Subcutaneous adipose tissue (tissue), 4 donors: ENCODE data around the gene GCDH. TPM values are rescaled to one million over a fixed set of nuclear protein-coding genes. Genes with fewer than 3 reads are reported as not detected.

ENCODE experiments used
- total RNA-seq, 4 donors: library from RNA; depleted of rRNA; stranded (reverse); fragments of >200 nt; gene quantifications; one replicate each; pipeline ENCODE4 v1.1.0, GENCODE V29; 2016
- TF ChIP-seq, protein P1 (sequence below): fragments of 450-650 bp; IDR thresholded peaks from one replicate; pipeline ENCODE4 v1.5.1; 2016; ENCODE audit warnings: low read depth, mild to moderate bottlenecking, control low read depth, antibody characterized with exemption, moderate library complexity

The GCDH gene
- total RNA-seq, 4 donors from 2014 or later = 34.9 to 98.5 (median 46.0) TPM

- TF ChIP-seq, protein P1, sequence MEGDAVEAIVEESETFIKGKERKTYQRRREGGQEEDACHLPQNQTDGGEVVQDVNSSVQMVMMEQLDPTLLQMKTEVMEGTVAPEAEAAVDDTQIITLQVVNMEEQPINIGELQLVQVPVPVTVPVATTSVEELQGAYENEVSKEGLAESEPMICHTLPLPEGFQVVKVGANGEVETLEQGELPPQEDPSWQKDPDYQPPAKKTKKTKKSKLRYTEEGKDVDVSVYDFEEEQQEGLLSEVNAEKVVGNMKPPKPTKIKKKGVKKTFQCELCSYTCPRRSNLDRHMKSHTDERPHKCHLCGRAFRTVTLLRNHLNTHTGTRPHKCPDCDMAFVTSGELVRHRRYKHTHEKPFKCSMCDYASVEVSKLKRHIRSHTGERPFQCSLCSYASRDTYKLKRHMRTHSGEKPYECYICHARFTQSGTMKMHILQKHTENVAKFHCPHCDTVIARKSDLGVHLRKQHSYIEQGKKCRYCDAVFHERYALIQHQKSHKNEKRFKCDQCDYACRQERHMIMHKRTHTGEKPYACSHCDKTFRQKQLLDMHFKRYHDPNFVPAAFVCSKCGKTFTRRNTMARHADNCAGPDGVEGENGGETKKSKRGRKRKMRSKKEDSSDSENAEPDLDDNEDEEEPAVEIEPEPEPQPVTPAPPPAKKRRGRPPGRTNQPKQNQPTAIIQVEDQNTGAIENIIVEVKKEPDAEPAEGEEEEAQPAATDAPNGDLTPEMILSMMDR = no peak
Measured at GRCh38 chr19:12875086-12875485, 15.9 kb upstream of the GCDH start.

DNA sequence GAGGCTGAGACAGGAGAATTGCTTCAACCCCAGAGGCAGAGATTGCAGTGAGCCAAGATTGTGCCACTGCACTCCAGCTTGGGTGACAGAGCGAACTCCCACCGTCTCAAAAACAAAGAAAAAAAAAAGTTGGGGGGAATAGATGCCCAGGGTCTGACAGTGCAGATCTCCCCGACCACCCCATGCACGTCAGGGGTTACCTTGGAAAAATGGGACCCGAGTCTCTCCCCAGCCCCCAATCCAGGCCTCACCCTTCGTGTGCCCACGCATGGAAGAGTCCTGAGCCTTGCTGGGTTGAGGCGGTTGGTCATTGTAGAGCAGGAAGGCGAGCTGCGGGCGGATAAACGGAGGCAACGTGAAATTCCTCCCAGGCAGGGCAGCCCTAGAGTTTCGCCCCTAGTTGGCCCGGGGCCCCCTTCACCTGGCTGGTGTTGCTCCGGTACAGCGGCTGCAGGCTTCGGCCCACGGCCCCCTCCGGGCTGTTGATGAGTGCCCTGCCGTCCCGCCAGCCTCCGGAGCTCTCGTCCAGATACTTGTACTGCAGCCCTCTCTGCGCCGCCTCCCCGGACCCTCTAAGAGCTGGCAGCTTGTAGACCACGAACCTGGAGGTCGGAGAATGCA, 10.3 kb upstream of the GCDH start:
- TF ChIP-seq, protein P1 = no peak

- TF ChIP-seq, protein P1 = no peak
Measured at GRCh38 chr19:12881172-12881808, 9.7 kb upstream of the GCDH start, which contains the start of gene DNASE2. Gene DNASE2, minus strand, starts transcription at chr19:12881449. Its CDS starts 74 bp downstream, at chr19:12881375.

DNA sequence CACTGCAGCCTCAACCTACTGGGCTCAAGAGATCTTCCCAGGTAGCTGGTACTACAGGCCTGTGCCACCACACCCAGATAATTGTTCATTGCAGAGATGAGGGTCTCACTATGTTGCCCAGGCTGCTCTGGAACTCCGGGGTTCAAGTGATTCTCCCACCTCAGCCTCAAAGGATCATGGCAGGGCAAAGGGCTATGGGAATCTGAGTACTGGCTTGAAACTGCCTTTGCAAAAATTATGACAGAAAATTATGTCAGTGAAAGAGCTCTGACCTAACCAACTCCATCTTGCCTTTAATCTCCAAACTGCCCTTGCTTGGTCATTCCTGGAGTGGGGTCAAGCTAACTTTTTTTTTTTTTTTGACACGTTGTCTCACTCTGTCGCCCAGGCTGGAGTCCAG, 8.4 kb upstream of the GCDH start:
- TF ChIP-seq, protein P1 = no peak

DNA sequence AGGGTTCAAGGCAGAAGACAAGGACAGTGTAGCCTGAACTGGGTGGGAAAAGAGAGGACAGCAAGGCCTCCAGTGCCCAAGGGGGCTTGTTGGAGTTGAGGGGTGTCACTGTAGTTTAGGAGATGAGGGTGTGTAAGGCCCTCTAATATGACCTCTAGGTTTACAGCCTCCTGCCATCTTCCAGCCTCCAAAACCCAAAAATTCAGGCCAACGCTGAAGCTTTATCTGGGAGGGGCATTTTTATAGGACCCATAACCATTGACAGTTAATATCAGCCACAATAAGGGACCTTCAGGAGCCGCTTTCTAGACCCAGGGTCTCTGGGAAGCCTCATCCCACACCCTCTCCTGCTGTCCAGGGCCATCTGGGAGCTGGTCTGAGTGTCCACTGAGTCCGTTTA, 6.8 kb upstream of the GCDH start:
- TF ChIP-seq, protein P1 = no peak

GRCh38 chr19:12884627-12884925, 6.4 kb upstream of the GCDH start:
- TF ChIP-seq, protein P1 = no peak

GRCh38 chr19:12884926-12885748, 5.8 kb upstream of the GCDH start:
- TF ChIP-seq, protein P1 = no peak
